Esophagus squamous epithelium (tissue), 5 donors: ENCODE data around the gene RTL5. TPM values are rescaled to one million over a fixed set of nuclear protein-coding genes. Genes with fewer than 3 reads are reported as not detected.

Source experiments
- DNase-seq: peaks from one replicate; lab custom pipeline; 2025; lab: John Stamatoyannopoulos, UW
- H3K27ac ChIP-seq, 4 donors: fragments of 200-600 bp; sonication (generic); one replicate each; pipeline ENCODE4 v1.5.1; 2016 to 2019; ENCODE audit warnings: mild to moderate bottlenecking in 1 of 4
- H3K27me3 ChIP-seq, 4 donors: fragments of 200-600 bp; sonication (generic); 1 replicate in 3 of 4; 2 replicates in 1 of 4; pipeline versions ENCODE4 v1.5.1 to v1.6.0; 2017 to 2021; ENCODE audit warnings: antibody characterized with exemption in 1 of 4
- H3K36me3 ChIP-seq, 3 donors: fragments of 200-600 bp; sonication (generic); one replicate each; pipeline ENCODE4 v1.5.1; 2016 to 2019
- H3K4me1 ChIP-seq, 3 donors: fragments of 200-600 bp; sonication (generic); one replicate each; pipeline ENCODE4 v1.5.1; 2017 to 2019
- H3K4me3 ChIP-seq, 4 donors: fragments of 200-600 bp; sonication (generic); 1 replicate in 3 of 4; 2 replicates in 1 of 4; pipeline ENCODE4 v1.5.1; 2016 to 2019; ENCODE audit warnings: mild to moderate bottlenecking in 2 of 4, moderate library complexity in 1 of 4
- H3K9me3 ChIP-seq, 3 donors: fragments of 200-600 bp; sonication (generic); one replicate each; pipeline ENCODE4 v1.5.1; 2016 to 2019
- POLR2A ChIP-seq, 4 donors: fragments of 450-650 bp; IDR thresholded peaks; one replicate each; pipeline ENCODE4 v1.6.1; 2017; ENCODE audit warnings: antibody characterized with exemption in 4 of 4, mild to moderate bottlenecking in 4 of 4, moderate library complexity in 3 of 4
- WGBS, 2 donors: methylation state at CpG; one replicate each; pipeline ENCODE4 v1.1.5; 2018; 5-methylcytosine and 5-hydroxymethylcytosine counted together
- intact Hi-C: fragments of 100-400 bp; cut with DNase I; formaldehyde crosslinking; loops from one replicate; pipeline ENCODE4 v1.15.0; 2022
- total RNA-seq, 4 donors: library from RNA; depleted of rRNA; stranded (reverse); fragments of >200 nt; gene quantifications; one replicate each; pipeline ENCODE4 v1.1.0, GENCODE V29; 2016
- TF ChIP-seq, protein P1 (sequence below), 6 experiments: fragments of 450-650 bp in 4 of 6; fragments of 200-600 bp in 2 of 6; sonication (generic) in 2 of 6; IDR thresholded peaks; one replicate each; pipeline ENCODE4 v1.5.1; 2016 to 2019; ENCODE audit warnings: antibody characterized with exemption in 6 of 6, mild to moderate bottlenecking in 4 of 6, moderate library complexity in 4 of 6
- donor health status: DM: yes; HTN: yes; CAD: no.

The RTL5 gene
- total RNA-seq, 4 donors from 2014 or later = 0.08 to 3.6 (median 0.49) TPM

DNA sequence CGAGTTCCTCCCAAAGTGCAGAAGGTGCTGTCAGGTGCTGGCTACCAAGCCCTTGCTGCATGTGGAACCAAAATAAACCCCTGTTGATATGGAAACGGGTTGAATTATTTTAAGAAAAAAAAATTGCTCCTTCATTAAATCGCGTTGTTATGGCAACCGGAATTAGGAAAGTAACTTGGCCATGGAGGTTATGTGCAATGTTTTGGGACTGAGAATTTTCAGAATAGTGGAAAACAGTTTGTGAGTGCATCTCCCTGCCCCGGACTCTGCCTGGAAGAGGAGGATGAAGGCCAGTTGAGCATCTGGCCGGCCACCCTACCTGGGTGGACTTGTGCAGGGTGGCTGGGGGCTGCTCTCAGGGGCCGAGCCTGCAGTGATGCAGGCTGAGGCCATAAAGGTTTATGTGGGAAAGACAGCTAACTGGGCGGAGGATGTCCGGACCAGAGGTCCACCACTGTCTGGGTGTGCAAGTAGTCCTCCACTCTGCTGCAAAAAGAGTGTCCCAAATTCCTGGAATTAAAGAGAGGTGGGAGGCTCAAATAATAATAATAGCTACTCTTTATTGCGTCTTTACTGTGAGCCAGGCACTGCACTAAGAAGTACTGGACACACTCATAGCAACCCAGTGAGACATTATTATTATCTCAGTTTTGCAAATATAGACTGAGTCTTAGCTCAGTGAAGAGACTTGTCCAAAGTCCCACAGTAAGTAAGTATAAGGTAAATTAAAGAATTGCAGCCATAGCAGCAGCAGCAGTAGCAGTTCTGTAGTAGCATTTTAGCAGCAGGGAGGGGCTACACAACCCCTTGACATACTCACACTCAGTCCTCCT, 20.6 kb downstream of the RTL5 start:
- intact Hi-C loops = no loop called here
- H3K4me1 ChIP-seq = no peaks in the 10 kb centered on the region
- peaks cover 0 to 3% (median 0%) of the 10 kb centered on the region in 4 donors for H3K27me3 ChIP-seq
- no peak for DNase-seq
- no peaks in the 10 kb centered on the region for H3K9me3 ChIP-seq
- H3K27ac ChIP-seq = no peak overlapping the region
- no peak for TF ChIP-seq POLR2A (IDR thresholded peaks at IDR 0.05)
- TF ChIP-seq, protein P1, sequence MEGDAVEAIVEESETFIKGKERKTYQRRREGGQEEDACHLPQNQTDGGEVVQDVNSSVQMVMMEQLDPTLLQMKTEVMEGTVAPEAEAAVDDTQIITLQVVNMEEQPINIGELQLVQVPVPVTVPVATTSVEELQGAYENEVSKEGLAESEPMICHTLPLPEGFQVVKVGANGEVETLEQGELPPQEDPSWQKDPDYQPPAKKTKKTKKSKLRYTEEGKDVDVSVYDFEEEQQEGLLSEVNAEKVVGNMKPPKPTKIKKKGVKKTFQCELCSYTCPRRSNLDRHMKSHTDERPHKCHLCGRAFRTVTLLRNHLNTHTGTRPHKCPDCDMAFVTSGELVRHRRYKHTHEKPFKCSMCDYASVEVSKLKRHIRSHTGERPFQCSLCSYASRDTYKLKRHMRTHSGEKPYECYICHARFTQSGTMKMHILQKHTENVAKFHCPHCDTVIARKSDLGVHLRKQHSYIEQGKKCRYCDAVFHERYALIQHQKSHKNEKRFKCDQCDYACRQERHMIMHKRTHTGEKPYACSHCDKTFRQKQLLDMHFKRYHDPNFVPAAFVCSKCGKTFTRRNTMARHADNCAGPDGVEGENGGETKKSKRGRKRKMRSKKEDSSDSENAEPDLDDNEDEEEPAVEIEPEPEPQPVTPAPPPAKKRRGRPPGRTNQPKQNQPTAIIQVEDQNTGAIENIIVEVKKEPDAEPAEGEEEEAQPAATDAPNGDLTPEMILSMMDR (IDR thresholded peaks at IDR 0.05) = no peak
- H3K4me3 ChIP-seq = no peak overlapping the region
- no peaks in the 10 kb centered on the region for H3K36me3 ChIP-seq
- 75 to 78% methylated on average over 6 to 11 of the region's 11 CpGs for WGBS, 2 donors

DNA sequence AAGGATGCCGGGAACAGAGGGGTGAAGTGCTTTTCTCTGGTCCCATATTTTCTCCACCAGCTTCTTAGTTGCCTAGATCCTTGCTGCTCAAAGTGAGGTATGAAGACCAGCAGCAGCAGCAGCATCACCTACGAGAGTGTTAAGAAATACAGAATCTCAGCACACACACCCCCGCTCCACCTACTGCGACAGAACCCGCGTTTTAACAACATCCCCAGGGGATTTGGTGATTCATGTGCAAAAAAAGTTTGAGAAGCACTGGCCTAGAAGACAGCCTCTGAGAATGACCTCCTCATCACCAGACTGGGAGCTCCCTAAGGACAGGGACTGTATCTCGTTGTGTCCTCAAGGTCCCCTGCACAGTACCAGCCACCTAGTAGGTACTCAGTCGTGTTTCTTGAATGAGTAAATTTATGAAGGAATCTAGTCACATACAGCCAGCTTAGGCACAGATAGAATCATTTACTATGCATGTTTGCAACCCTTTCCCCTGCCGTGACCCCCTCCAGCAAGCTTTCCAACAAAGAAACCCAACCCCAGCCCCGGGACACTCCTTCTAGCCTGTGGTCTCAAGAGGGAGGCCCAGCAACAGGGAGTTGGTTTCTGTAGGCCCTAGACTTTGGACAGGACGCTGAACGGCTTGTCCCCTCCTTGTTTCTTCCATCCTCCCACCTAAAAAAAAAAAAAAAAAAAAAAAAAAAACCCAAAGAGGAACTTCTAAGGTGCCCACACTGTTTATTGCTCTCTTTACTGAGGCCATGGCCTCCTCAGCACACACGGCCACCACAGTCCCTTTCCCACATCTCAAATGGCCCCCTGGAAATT, 21.5 kb downstream of the RTL5 start:
- no peak overlapping the region for H3K4me3 ChIP-seq
- no peak for DNase-seq
- no peaks in the 10 kb centered on the region for H3K9me3 ChIP-seq
- TF ChIP-seq, protein P1 (IDR thresholded peaks at IDR 0.05) = no peak
- TF ChIP-seq POLR2A (IDR thresholded peaks at IDR 0.05) = no peak
- H3K4me1 ChIP-seq = no peaks in the 10 kb centered on the region
- intact Hi-C loops = no loop called here
- no peaks in the 10 kb centered on the region for H3K36me3 ChIP-seq
- WGBS, 2 donors = 57% methylated on average over 4 to 5 of the region's 13 CpGs
- peaks cover 0 to 3% (median 0%) of the 10 kb centered on the region in 4 donors for H3K27me3 ChIP-seq
- no peak overlapping the region for H3K27ac ChIP-seq

DNA sequence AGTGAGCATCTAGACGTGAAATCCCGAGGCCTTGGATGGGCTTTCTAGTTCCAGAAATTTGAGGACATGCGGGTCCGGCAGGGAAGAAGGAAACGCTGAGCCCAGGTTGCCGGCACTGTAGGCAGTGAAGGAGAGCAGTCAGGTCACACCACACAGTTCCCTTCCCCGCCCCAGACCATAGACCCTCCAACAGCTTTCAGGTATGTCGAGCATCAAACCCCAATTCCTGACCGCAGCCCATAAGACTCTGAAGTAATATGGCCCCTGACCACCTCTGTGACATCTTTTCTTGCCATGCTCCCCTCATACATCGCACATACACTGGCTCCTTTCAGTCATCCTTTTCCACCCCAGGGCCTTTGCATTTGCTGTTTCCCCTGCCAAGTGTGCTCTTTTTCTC, 23.0 kb downstream of the RTL5 start:
- WGBS, 2 donors = 86 to 90% methylated on average over 2 to 10 of the region's 10 CpGs
- DNase-seq = no peak
- Histone ChIP-seq H3K36me3 (no peaks in the 10 kb centered on the region), H3K27me3 (peaks cover 0 to 3% (median 0%) of the 10 kb centered on the region in 4 donors), H3K4me1 (no peaks in the 10 kb centered on the region), H3K4me3 (no peak overlapping the region), H3K27ac (no peak overlapping the region), H3K9me3 (no peaks in the 10 kb centered on the region)
- TF ChIP-seq POLR2A (IDR thresholded peaks at IDR 0.05) = no peak
- intact Hi-C loops = no loop called here

DNA sequence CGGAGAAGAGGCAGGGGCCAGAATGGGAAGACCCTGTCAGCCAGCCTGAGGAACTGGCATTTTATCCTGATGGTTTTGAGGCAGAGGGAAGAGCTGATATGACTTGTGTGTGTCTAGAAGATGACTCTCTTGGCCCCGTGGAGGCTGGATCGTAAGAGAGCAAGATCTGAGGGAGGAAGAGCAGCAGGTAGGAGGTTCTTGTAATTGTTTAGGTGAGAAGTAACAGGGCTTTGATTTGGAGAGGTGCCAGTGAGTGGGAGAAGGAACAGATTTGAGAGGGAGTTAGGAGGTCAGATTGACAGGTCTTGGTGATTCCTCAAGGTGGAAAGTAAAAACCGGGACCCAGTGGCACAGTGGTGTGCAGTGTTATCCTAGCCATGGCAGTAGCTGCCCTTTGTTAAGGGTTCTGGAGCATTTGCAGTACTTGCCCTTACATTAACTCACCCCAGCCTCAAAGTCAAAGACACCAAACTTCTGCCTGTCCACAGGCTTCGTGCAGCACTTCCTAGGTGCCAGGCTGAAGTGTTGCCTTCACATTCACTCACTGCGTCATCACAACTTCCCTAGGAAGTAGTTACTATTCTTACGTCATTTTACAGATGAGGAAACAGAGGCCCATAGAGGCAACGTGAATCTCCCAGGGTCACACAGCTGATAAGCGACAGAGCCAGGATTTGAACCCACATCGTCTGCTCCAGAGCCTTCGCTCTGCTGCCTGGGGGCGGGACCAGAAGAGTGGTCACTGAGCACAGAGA, 23.7 kb downstream of the RTL5 start:
- WGBS, 2 donors = 79 to 83% methylated on average over 7 to 11 of the region's 12 CpGs
- intact Hi-C loops = no loop called here
- Histone ChIP-seq H3K27me3 (peaks cover 0 to 3% (median 0%) of the 10 kb centered on the region in 4 donors), H3K27ac (peak overlapping the region in 1 of 4 donors; percentile 28), H3K9me3 (no peaks in the 10 kb centered on the region), H3K4me1 (no peaks in the 10 kb centered on the region), H3K4me3 (no peak overlapping the region), H3K36me3 (no peaks in the 10 kb centered on the region)
- no peak for TF ChIP-seq POLR2A (IDR thresholded peaks at IDR 0.05)
- TF ChIP-seq, protein P1 (IDR thresholded peaks at IDR 0.05) = no peak
- DNase-seq = no peak

DNA sequence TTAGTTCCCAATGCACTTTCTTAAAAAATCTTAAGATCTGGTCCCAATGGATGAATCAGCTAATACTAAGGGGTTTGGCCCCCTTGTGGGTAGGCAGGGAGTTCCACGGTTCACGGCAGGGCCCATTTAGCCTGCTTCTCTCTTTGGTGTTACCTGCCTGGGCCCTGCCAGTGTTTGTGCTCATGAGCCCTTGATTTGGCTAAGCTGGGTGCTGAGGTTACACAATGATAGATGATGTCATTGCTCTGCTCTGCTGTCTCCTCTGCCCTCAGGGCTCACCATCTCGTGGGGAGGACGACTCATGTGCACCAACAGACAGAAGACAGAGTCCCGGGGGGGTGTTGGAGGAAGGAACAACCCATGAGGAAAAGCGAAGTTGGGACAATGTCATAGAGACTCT, 24.4 kb downstream of the RTL5 start:
- H3K36me3 ChIP-seq = no peaks in the 10 kb centered on the region
- peaks cover 0 to 2% (median 0%) of the 10 kb centered on the region in 3 donors for H3K4me1 ChIP-seq
- peaks cover 0 to 3% (median 0%) of the 10 kb centered on the region in 4 donors for H3K27me3 ChIP-seq
- H3K9me3 ChIP-seq = no peaks in the 10 kb centered on the region
- no peak for DNase-seq
- no peak overlapping the region for H3K4me3 ChIP-seq
- WGBS, 2 donors = 39 to 47% methylated on average over 3 to 5 of the region's 6 CpGs
- H3K27ac ChIP-seq = peak overlapping the region in 1 of 4 donors; percentile 28
- TF ChIP-seq, protein P1 (IDR thresholded peaks at IDR 0.05) = no peak
- TF ChIP-seq POLR2A (IDR thresholded peaks at IDR 0.05) = no peak
- intact Hi-C loops = no loop called here
